Mesenchymal stem cell (in vitro differentiated cells and primary cell): ENCODE results near the gene CCDC127.

Experiments used
- DNase-seq: peaks from one replicate; pipeline ENCODE4 v3.0.0-alpha.2; 2013
- H2AFZ ChIP-seq: one replicate; pipeline ENCODE4 v1.6.1; 2013; ENCODE audit warnings: low read depth, mild to moderate bottlenecking, control low read depth, inconsistent platforms, low read length, moderate library complexity
- H2AK5ac ChIP-seq: 2 replicates; pipeline ENCODE4 v1.6.1; 2013; ENCODE audit warnings: low read length, moderate library complexity, mild to moderate bottlenecking, inconsistent platforms; ENCODE audit not compliant: severe bottlenecking
- H2BK120ac ChIP-seq: one replicate; pipeline ENCODE4 v1.6.1; 2013; ENCODE audit warnings: low read depth, mild to moderate bottlenecking, inconsistent platforms, low read length, moderate library complexity
- H2BK12ac ChIP-seq, 2 experiments: one replicate each; pipeline ENCODE4 v1.6.1; 2013; ENCODE audit warnings: inconsistent platforms in 2 of 2, low read length in 2 of 2, mild to moderate bottlenecking in 2 of 2, moderate library complexity in 2 of 2, control low read depth in 1 of 2
- H2BK15ac ChIP-seq: one replicate; pipeline ENCODE4 v1.6.1; 2013; ENCODE audit warnings: mild to moderate bottlenecking, low read depth, inconsistent platforms; ENCODE audit not compliant: poor library complexity, severe bottlenecking
- H2BK5ac ChIP-seq: 2 replicates; pipeline ENCODE4 v1.6.1; 2013; ENCODE audit warnings: low read depth, mild to moderate bottlenecking, low read length, control low read depth, inconsistent platforms; ENCODE audit not compliant: poor library complexity, severe bottlenecking
- H3K14ac ChIP-seq, 2 experiments: one replicate each; pipeline ENCODE4 v1.6.1; 2013; ENCODE audit warnings: inconsistent platforms in 2 of 2, low read length in 2 of 2, control low read depth in 1 of 2, mild to moderate bottlenecking in 1 of 2, moderate library complexity in 1 of 2
- H3K18ac ChIP-seq, 2 experiments: one replicate each; pipeline ENCODE4 v1.6.1; 2013; ENCODE audit warnings: inconsistent platforms in 2 of 2, low read length in 2 of 2, control low read depth in 1 of 2, low read depth in 1 of 2, mild to moderate bottlenecking in 1 of 2
- H3K23ac ChIP-seq, 2 experiments: one replicate each; pipeline ENCODE4 v1.6.1; 2013; ENCODE audit warnings: inconsistent platforms in 2 of 2, low read length in 2 of 2, mild to moderate bottlenecking in 2 of 2, moderate library complexity in 2 of 2, control low read depth in 1 of 2
- H3K27ac ChIP-seq: 2 replicates; pipeline ENCODE4 v1.5.1; 2013; ENCODE audit warnings: mild to moderate bottlenecking, moderate library complexity, low read length, control low read depth, inconsistent platforms; ENCODE audit not compliant: poor library complexity, severe bottlenecking
- H3K27me3 ChIP-seq, 2 experiments: 2 replicates each; pipeline versions ENCODE4 v1.6.1 to v1.7.0; 2013; ENCODE audit warnings: low read length in 2 of 2, mild to moderate bottlenecking in 2 of 2, moderate library complexity in 2 of 2, control low read depth in 1 of 2, inconsistent platforms in 1 of 2; ENCODE audit not compliant: control insufficient read depth in 1 of 2, insufficient read depth in 1 of 2
- H3K36me3 ChIP-seq, 2 experiments: 2 replicates each; pipeline versions ENCODE4 v1.6.1 to v1.7.0; 2013; ENCODE audit warnings: low read length in 2 of 2, control low read depth in 1 of 2, inconsistent platforms in 1 of 2, low read depth in 1 of 2, mild to moderate bottlenecking in 1 of 2; ENCODE audit not compliant: insufficient read depth in 2 of 2, control insufficient read depth in 1 of 2
- H3K4ac ChIP-seq, 2 experiments: one replicate each; pipeline ENCODE4 v1.6.1; 2013; ENCODE audit warnings: inconsistent platforms in 2 of 2, low read length in 2 of 2, mild to moderate bottlenecking in 2 of 2, moderate library complexity in 2 of 2, control low read depth in 1 of 2, low read depth in 1 of 2
- H3K4me1 ChIP-seq: 2 replicates; pipeline ENCODE4 v1.6.1; 2013; ENCODE audit warnings: low read depth, low read length, control low read depth; ENCODE audit not compliant: control insufficient read depth, insufficient read depth
- H3K4me2 ChIP-seq: 2 replicates; pipeline ENCODE4 v1.6.1; 2013; ENCODE audit warnings: low read length, mild to moderate bottlenecking, inconsistent platforms; ENCODE audit not compliant: poor library complexity, severe bottlenecking
- H3K4me3 ChIP-seq, 2 experiments: 2 replicates each; pipeline versions ENCODE4 v1.5.1 to v1.7.0; 2013; ENCODE audit warnings: low read length in 2 of 2, mild to moderate bottlenecking in 2 of 2, control low read depth in 1 of 2, low read depth in 1 of 2; ENCODE audit not compliant: insufficient read depth in 1 of 2
- H3K79me1 ChIP-seq: replicated peaks from 2 replicates; pipeline ENCODE4 v1.6.1; 2013; ENCODE audit warnings: mild to moderate bottlenecking, control low read depth, low read length, inconsistent platforms; ENCODE audit not compliant: poor library complexity, severe bottlenecking
- H3K9ac ChIP-seq: 2 replicates; pipeline ENCODE4 v1.7.0; 2013; ENCODE audit warnings: mild to moderate bottlenecking, low read length, moderate library complexity
- H3K9me3 ChIP-seq: 2 replicates; pipeline ENCODE4 v1.7.0; 2013; ENCODE audit warnings: mild to moderate bottlenecking, low read length; ENCODE audit not compliant: control insufficient read depth
- H4K8ac ChIP-seq: one replicate; pipeline ENCODE4 v1.6.1; 2013; ENCODE audit warnings: inconsistent platforms, mild to moderate bottlenecking, low read length, moderate library complexity
- H4K91ac ChIP-seq: one replicate; pipeline ENCODE4 v1.6.1; 2013; ENCODE audit warnings: mild to moderate bottlenecking, low read length, inconsistent platforms
- WGBS: methylation state at CpG from one replicate; pipeline ENCODE4 v1.1.7; 2013; ENCODE audit warnings: mixed read lengths; 5-methylcytosine and 5-hydroxymethylcytosine counted together

Gene CCDC127

GRCh38 chr5:153256-153655, 64.7 kb downstream of the CCDC127 start:
- H3K79me1 ChIP-seq: no peaks in the 10 kb centered on the region
- H3K14ac ChIP-seq: no peak overlapping the region
- H3K4me1 ChIP-seq: peaks cover 15% of the 10 kb centered on the region
- H2BK12ac ChIP-seq: no peak overlapping the region
- no peak overlapping the region for H3K9ac ChIP-seq
- H3K23ac ChIP-seq: no peak overlapping the region
- H4K8ac ChIP-seq: no peak overlapping the region
- H3K4ac ChIP-seq: no peak overlapping the region
- no peak overlapping the region for H2BK15ac ChIP-seq
- H3K9me3 ChIP-seq: peaks cover 11% of the 10 kb centered on the region
- peaks cover 0 to 48% of the 10 kb centered on the region in 2 experiments for H3K27me3 ChIP-seq
- 83% methylated on average over 7 of the region's 8 CpGs for WGBS
- no peak overlapping the region for H2AFZ ChIP-seq
- peak overlapping the region; percentile 41 for H3K4me2 ChIP-seq
- no peaks in the 10 kb centered on the region for H3K36me3 ChIP-seq
- H3K27ac ChIP-seq: no peak overlapping the region
- H2AK5ac ChIP-seq: no peak overlapping the region
- H2BK5ac ChIP-seq: no peak overlapping the region
- no peak overlapping the region for H3K4me3 ChIP-seq
- no peak overlapping the region for H4K91ac ChIP-seq
- H3K18ac ChIP-seq: no peak overlapping the region
- no peak for DNase-seq
- no peak overlapping the region for H2BK120ac ChIP-seq

- Histone ChIP-seq H2BK15ac (no peak overlapping the region), H3K14ac (no peak overlapping the region)
Measured at GRCh38 chr5:152077-152476, 65.9 kb downstream of the CCDC127 start.

GRCh38 chr5:150746-151145, 67.2 kb downstream of the CCDC127 start:
- Histone ChIP-seq H3K27ac (no peak overlapping the region), H3K4me1 (peaks cover 4% of the 10 kb centered on the region), H3K79me1 (no peaks in the 10 kb centered on the region), H2AFZ (no peak overlapping the region), H3K36me3 (no peaks in the 10 kb centered on the region), H3K4me3 (no peak overlapping the region), H3K23ac (no peak overlapping the region), H3K14ac (no peak overlapping the region), H3K4ac (no peak overlapping the region), H3K27me3 (peaks cover 0 to 26% of the 10 kb centered on the region in 2 experiments), H3K18ac (no peak overlapping the region), H4K91ac (no peak overlapping the region), H3K9me3 (peaks cover 31% of the 10 kb centered on the region), H4K8ac (no peak overlapping the region), H2BK12ac (no peak overlapping the region), H3K9ac (no peak overlapping the region), H2AK5ac (no peak overlapping the region), H2BK15ac (no peak overlapping the region), H3K4me2 (no peak overlapping the region), H2BK5ac (no peak overlapping the region), H2BK120ac (no peak overlapping the region)
- 81% methylated on average over 4 of the region's 4 CpGs for WGBS
- DNase-seq: no peak

More at GRCh38 chr5:152077-152476, 65.9 kb downstream of the CCDC127 start:
- Histone ChIP-seq H3K36me3 (no peaks in the 10 kb centered on the region), H3K4ac (no peak overlapping the region), H3K4me2 (no peak overlapping the region), H4K91ac (no peak overlapping the region), H4K8ac (no peak overlapping the region), H3K23ac (no peak overlapping the region), H3K27me3 (peaks cover 0 to 39% of the 10 kb centered on the region in 2 experiments), H3K79me1 (no peaks in the 10 kb centered on the region), H3K9ac (no peak overlapping the region), H2BK12ac (no peak overlapping the region), H3K27ac (no peak overlapping the region), H3K4me3 (no peak overlapping the region), H2BK120ac (no peak overlapping the region), H2AK5ac (no peak overlapping the region), H3K9me3 (peaks cover 23% of the 10 kb centered on the region), H2AFZ (no peak overlapping the region), H2BK5ac (no peak overlapping the region), H3K18ac (no peak overlapping the region), H3K4me1 (peaks cover 15% of the 10 kb centered on the region)
- WGBS: 91% methylated on average over 6 of the region's 6 CpGs
- DNase-seq: no peak

- H2AK5ac ChIP-seq: no peak overlapping the region
- no peak overlapping the region for H2AFZ ChIP-seq
- no peak overlapping the region for H3K4me2 ChIP-seq
- H3K27me3 ChIP-seq: peaks cover 0 to 19% of the 10 kb centered on the region in 2 experiments
- H3K36me3 ChIP-seq: no peaks in the 10 kb centered on the region
- H3K18ac ChIP-seq: no peak overlapping the region
- no peak overlapping the region for H3K4me3 ChIP-seq
- H3K27ac ChIP-seq: no peak overlapping the region
- no peak overlapping the region for H2BK15ac ChIP-seq
- no peak overlapping the region for H3K14ac ChIP-seq
- H3K4ac ChIP-seq: no peak overlapping the region
- no peaks in the 10 kb centered on the region for H3K79me1 ChIP-seq
- DNase-seq: no peak
- H2BK5ac ChIP-seq: no peak overlapping the region
- H4K8ac ChIP-seq: no peak overlapping the region
- WGBS: 78% methylated on average over 4 of the region's 6 CpGs
- no peak overlapping the region for H4K91ac ChIP-seq
- no peak overlapping the region for H2BK12ac ChIP-seq
- H3K9ac ChIP-seq: no peak overlapping the region
- H3K23ac ChIP-seq: no peak overlapping the region
- H3K4me1 ChIP-seq: peaks cover 2% of the 10 kb centered on the region
- H3K9me3 ChIP-seq: peaks cover 31% of the 10 kb centered on the region
- H2BK120ac ChIP-seq: no peak overlapping the region
Measured at GRCh38 chr5:149745-150485, 68.0 kb downstream of the CCDC127 start.
